HG03571 (cell line): Measurements from ENCODE around the gene TMEM164.

Source experiments
- ATAC-seq: cut with Tn5 transposase; IDR thresholded peaks from one replicate; pipeline ENCODE4 v1.9.1; 2021; ENCODE audit not compliant: unreplicated experiment

Gene TMEM164

DNA sequence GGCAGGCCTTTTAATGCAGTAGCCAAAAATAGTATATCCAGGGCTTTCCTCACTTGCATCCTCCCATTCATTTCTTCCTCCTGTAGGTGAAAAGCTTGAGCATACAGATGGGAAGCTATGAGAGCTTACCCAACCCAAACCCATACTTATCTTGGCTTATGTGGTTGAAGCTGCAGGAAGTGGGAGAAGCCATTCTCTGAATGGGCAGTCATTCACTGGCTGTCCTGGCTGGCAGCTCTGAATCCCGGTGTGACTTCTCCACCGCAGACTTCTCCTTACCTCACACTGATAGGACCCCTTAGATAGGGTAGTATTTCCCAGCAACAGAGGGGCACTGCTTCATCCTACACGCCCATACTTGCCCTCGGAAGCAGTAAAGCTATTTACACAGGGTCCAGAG is 189.6 kb downstream of the TMEM164 start:
- no peak for ATAC-seq

DNA sequence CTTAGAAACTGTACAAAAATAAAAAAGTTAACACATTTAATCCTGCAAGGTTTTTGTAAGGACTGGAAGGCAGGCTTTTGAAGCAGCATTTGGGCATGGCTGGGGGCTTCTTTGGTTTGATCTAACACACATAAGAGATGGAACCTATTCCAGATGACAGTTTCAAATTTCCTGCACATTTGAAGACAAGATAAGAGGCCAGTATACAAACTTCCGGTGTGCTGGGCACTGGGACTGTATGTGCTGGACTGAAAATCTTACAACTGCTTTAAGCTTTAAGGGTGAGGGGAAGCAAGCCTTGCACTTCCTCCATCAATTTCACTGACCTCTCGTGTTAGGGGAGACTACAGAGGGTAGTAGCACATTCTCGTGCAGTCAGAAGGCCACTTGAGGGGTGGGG is 192.1 kb downstream of the TMEM164 start:
- no peak for ATAC-seq

DNA sequence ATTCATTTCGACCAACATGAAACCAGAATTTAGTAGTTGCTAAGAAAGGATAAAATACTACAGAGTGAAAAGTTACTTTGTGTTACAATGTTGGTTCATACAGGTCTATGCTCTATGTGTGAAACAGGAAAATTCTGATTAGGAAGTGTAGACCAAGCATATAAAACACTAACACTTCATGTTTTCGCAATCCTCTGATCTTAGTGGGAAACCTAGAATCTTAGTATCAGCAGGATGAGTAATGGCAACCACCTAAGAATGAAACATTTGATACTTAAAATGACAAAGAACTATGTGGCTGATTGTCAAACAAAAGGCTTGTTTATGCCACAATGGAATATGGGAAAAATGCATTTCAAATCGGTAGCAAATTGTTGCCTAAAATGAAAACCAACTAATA is 198.9 kb downstream of the TMEM164 start:
- ATAC-seq, result no peak

DNA sequence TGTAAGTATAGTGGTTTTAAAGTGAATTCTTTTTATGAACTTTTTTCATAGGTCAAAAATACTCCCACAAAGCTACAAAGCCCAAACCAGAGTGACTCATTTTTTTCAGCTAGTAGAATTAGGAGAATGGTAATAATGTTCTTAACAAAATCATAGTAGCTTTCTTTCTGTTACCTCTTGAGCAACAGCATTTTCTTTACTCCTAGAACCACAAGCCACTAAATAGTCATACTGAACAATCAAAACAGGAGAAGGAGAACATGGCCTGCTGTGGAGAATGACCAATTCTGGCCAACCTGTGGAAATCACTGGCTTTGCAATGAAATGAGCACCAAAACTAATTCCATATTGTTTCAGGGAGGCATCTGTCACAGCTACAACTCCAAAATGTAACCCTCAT is 202.1 kb downstream of the TMEM164 start:
- ATAC-seq, result no peak

DNA sequence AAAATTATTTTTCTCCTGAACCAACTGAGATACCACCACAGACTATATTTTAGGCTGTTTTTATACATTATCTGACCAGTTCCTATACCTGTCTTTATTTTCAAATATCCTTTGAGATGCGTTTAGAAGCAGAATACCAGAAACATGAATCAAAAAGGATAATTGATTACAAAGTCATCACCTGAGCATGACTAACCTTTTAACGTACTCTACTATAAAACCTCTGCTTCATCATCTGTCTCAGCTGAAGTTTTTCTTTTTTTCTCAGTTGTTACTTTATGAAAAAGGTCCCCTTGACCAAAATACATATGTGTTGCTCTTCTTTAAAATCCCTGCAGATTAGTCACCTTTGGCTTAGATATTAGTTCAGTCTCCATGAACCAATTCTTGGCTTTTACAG is 205.2 kb downstream of the TMEM164 start:
- no peak for ATAC-seq

DNA sequence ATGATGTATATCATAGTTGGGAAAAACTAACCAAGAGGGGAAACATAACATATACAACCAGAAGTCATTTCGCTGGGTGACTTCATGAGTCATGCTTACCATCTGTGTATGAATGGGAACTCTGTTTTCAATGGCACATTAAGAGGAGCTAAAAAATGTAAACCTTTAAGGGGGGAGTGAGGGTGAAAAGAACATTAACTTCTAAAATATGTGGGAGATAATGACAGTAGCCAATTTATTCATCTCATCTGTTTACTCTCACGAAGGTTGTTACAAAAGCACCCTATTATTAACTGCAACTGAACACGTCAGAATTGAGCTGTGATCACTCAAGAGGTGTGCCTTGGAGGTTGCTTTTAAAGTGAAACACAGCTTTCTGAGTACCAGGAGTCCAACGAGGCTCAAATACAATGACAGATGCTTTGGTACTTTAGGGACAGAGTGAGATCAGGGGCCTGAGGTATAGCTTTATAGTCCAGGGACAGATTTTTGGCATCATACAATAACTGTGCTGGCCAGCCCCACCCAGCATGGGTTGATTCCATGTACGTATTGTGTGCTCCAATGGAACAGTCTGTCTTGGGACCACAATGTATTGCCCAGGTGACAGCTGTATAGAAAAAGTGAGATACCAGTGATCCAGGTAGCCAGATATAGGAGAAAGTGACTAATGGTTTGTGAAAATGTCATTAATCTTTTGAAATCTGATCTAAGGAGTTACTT is 207.7 kb downstream of the TMEM164 start:
- ATAC-seq, result no peak

DNA sequence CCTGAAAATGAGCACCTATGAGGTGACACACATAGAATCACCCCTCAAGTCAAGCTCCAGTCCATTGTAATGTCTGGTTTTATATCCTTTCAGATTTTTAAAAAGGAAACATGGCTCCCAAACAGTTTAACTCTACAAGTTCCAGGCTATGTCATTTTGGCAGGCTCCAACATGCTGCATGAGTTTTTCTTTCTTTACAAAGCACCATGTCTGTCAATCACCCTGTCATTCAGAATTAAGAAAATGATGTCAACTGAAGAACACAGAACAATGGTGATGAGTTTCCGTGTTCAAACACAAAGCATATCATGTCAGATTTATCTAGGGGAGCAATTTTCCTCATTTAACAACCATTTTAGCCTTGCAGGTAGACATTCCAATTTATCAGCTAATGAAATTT is 208.4 kb downstream of the TMEM164 start:
- no peak for ATAC-seq

DNA sequence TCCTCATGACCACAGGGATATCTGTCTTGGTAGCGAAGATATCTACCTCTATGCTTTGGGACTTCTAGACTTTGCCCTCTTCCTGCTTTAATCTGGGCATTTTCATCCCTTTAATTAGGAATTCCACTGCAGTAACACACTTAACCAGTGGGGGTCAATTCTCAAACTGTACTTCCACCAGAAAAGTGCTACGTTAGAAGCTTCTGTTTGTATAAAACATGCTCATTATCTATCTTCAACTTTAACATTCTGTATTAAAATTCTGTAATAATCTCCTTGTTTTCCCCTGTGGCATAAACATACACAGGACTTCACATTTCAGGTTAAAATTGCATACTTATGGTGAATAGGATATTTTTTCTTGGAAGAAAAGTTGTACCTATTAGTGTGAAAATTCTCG is 209.4 kb downstream of the TMEM164 start:
- no peak for ATAC-seq

DNA sequence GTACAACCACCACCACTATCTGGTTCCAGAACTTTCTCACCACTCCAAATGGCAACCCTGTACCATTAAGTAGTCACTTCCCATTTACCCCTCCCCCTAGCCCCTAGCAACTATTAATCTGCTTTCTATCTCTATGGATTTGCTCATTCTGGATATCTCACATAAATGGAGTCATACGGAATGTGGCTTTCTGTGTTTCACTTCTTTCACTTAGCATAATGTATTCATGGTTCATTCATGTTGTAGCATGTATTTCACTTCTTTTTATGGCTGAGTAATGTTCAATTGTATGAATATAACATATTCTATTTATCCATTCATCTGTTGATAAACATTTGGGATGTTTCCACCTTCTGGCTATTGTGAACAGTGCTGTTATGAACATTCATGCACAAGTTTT is 210.3 kb downstream of the TMEM164 start:
- no peak for ATAC-seq

DNA sequence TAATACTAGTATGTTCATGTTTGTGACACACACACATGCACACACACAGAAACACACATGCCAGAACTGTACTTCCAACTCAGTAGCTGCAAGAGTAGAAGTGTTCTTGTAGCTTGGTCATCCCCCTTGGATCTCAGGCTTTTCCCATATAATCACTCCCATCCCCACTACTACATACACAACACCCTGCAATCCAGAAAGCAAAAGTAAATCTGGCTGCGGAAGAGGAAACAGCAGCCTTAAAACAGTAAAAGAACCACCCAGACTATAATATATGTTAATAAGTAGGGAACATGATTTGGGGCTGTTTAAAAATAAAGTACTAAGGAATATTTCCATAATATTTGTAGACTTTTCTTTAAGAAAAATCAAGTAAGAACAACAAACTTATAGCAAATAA is 211.8 kb downstream of the TMEM164 start:
- ATAC-seq, result no peak

DNA sequence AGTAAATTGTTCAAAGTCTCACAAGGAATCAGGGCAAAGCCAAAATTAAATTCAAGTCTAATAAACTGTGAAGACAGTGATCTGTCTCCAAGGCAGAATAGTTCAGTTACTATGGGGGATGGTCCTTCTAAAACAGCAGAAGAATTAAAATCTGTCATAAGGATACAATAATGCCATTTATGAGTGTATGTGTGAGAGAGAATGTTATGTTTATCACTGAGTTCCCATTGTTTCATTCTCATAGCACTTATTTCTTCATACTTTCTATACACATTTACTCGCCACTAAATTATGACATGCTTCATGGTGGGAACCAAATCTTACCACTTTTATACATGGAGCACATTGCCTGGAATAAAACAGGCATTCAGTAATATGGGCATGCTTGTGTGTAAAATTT is 212.5 kb downstream of the TMEM164 start:
- ATAC-seq, result no peak

DNA sequence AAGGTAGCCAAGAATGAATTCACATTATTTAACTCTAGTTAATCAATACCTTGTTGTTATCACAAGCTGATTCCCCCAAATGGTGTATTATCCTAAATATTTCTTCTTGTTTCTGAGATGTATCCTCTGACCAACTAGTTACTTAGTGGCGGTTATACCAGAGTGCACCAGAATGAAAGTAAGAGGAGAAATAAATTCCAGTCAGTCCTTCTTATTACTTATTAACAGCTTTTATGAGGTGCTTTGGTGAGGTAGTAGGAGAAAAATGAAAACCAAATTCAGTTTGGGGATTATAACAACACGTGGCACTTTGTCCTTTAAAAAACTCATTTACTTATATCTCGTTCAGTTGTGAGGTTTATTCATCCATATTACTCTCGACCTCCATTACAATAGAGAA is 213.1 kb downstream of the TMEM164 start:
- no peak for ATAC-seq

DNA sequence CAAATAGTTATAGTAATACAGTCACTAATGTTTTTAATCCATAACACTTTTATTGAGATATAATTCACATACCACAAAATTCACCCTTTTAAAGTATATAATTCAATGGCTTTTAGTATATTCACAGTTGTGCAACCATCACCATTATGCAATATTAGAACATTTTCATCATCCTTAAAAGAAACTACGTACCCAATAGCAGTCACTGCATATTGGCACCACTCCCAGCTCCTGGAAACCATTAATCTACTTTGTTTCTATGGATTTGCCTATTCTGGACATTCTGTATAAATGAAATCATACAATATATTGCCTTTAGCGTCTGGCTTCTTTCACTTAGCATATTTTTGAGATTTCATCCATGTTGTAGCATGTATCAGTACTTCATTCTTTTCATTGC is 215.7 kb downstream of the TMEM164 start:
- ATAC-seq, result no peak

DNA sequence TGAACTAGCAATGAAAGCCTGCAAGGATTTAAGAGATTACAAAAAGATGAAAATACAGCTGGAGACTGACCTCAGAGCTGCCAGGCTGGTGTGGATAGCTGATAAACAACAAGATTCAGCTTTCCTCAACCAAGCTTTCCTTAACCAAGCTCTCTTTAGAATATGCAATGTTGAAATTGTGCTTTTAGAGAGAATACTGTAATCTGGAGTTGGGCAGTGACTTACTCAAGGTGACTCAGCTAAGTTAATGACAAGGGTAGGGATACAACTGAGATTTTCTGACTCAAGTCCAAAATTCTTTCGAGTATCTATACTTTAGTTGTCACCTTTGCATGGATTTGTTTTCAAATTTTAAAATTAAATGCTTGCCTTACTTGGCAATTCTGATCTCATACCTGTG is 217.0 kb downstream of the TMEM164 start:
- no peak for ATAC-seq

DNA sequence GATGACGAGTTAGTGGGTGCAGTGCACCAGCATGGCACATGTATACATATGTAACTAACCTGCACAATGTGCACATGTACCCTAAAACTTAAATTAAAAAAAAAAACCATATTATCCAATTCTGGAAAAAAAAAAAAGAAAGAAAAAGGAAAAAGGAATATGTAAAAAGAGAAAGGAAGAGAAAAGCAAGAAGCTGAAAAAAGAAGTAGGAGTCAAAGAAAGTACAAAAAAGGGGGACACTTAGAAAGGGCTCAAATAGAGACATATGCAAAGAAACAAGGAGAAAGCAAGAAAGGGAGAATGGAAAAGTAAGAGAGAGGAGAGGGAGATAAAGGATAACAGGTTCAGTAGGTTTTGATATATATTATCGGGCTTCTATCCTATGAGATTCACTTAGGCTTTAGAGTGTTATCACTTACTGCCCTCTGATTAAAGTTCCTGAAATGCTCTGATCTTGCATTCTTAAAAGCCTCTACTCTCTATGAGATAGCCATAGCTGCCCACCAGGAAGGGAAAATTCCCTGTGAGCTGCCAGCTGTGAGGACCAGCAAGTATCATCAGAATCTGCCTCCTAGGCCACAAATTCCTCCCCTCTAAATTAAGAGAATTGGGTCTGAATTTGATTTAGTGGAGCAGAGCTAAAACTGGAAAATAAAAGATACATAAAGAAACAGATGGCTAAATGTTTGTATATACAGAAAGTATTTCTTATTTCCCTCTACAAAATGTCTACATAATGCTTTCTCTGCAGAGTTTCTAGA is 219.8 kb downstream of the TMEM164 start:
- ATAC-seq, result no peak

DNA sequence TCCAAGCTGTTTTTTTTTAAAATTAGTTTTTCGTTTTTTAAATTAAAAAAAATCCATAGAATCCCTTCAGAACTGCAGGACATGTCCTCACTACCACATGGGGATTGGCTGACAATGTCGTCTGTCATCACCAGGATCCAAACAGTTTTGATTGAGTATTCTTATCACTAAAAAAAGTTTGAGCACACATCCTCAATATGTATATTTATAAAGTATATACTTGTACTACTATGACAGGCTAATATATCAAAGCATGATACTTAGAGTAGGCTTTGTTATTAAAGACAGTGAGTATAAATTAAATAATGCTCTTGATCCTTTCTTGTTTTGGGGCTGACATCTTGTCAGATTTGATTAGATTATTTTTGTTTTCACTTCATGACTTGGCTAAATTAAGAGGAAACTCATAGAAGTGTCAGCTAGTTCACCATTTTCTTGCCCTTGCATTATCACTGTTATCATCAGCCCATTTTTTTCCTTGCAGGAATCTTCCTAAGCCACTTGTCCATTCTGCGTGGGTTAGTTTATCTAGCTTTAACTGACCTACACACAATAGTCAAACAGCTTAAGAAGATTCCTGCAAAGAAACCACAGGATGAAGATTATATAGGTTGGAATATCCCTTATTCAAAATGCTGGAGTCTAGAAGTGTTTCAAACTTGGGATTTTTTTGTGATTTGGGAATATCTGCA is 222.2 kb downstream of the TMEM164 start:
- ATAC-seq, result no peak

DNA sequence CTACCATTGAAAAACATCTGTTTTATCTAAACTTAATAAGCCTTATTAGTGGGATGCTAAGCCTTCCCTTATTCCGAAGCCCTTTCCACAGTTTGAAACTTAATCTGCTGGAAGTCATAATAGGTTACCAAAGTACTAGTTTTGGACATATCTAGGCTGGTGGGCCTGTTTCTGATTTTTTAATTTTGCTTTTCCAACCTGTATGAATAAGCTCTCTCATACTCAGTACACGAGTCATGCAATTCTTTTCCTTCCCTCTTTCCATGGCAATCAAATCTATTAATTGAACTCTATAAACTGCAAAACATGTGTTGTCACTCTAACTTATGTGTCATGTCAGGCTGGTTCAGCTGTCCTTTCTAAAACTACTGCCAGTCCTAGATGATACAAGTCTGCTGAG is 224.0 kb downstream of the TMEM164 start:
- ATAC-seq, result no peak
